ENCODE data around the gene USP14.

The USP14 gene

DNA sequence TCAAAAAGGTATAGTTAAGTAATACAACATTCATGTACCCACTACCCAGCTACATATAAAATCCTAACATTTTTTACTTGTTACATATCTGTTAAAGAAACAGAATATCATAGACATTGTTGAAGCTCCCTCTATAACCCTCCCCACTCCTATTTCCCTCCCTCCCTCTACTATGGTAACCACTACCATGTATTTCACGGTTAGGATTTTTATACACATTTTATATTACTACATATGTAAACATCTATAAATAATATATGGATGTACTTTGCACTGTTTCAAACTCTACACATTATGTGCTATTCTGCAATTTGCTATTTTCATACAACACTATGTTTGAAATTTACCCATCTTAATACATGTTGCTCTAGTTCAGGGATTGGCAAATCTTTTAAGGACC, 73.2 kb downstream of the USP14 start:
- no peak for DNase-seq

DNA sequence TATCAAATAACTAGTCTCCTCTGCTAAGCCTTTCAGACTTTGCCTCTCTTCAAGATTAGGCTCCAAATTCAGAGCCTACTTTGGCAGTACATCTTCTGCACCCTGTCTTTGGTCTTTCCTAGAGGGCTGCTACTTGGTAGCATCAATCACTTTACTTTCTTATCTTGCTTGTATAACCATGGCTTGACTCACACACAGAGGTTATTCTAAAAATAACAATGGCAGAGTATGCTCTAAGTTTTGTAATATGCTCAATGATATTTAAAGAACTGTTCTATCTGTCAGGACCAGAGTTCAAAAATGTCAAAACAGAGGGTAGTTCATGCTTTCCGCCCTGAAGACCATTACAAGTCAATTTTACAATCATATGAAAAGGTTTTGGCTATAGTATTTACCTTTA, 81.8 kb downstream of the USP14 start:
- no peak for DNase-seq

DNA sequence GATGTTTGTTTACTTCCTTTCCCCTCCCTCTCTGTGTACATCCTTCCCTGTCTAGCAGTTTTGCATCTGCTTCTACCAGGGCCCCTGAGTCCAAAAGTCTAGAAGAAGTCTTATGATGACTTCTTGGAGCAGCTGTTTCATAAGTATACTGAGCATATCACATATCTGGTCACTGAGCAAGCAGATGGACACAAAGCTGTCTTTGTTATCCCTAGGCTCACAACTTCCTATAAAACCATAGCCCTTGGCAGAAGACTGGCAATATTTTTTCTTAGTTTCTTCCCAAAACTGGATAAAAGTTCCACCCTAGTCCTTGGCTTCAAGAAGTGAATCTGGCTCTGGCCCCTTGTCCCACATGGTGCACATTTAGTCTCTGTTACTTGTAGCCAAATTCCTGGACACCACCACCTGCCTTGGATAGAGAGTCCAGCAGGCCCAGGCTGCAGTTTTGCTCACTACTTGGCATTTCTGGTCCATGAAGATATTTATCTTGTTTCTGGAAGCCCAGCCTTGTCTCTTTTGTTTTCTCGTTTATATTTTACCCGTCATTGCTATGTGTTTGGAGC, 87.0 kb downstream of the USP14 start:
- DNase-seq: no peak

DNA sequence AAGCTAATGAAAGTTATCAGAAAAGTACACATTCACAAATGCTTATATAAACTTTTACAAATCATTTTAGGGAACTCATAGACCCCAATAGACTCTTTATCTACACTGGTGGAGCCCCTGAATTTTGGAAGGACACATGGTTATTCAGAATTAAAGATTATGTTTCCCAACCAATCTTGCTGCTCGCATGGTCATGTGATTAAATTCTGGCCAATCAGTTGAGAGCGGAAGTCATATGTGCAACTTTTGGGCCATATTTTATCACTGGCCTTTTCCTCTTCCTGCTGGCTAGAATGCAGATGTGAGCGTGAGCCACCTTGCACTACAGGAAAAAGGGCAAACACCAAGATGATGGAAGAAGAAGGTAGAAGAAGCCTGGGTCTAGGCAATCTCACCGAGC, 89.7 kb downstream of the USP14 start:
- DNase-seq: no peak

DNA sequence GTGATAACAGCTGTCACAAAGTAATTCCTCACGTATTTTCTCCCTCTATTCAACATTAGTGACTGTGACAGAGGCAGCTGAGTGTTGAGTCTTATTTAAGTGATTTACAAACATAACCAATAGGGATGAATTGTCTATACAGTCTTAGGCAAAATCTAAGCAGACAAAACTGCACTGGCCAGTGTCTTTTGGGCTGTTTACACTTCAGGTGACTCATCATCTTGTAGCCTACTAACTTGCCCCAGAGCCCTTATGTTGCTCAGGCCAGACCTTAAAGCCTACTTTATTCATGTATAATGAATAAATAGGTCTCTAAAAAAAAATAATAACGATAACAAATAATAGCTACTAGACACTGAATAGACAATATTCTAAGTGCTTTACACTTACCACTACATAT, 92.3 kb downstream of the USP14 start:
- DNase-seq: no peak

DNA sequence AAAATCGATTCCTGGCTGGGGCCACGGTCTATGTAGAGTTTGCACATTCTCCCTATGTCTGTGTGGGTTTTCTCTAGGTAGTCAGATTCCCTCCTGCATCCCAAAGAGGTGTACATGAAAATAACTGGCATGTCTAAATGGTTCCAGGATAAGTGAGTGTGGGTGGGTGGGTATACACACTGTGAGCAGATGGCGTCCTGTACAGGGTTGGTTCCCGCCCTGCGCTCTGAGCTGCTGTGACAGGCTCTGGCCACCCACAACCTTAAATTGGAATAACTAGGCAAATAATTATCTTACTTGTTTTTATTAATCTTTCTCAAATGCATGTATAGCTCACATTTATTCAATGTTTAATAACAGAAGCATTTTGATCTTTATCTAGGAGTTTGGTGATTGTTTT, 93.2 kb downstream of the USP14 start:
- no peak for DNase-seq

DNA sequence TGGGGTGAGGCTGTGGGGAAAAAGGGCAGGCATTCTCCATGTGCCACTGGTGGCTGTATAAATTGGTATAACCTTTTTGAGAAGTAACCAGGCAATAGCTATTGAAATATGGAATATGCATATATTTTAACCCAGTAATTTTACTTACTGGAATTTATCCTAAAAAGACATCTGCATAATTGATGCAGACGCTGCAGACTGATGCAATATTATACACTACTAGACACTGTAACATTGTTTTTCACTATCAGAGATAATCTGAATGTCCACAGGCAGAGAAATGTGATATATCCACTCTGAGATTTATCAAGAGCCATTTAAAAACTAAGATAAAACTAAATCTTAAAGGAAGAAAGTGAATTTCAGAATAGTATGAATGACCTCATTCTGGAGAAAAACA, 94.8 kb downstream of the USP14 start:
- DNase-seq: no peak

DNA sequence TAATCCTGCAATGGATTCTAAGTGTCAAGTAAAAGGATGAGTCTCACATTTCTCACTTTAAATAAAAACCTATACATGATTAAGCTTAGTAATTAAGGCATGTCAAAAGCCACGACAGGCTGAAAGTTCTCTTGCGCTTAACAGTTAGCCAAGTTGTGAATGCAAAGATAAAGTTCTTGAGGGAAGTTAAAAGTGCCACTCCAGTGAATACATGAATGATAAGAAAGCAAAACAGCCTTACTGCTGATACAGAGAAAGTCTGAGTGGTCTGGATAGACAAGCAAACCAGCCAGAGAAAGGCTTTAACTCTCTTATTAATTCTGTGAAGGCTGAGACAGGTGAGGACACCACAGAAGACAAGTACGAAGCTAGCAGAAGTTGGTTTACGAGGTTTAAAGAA, 96.8 kb downstream of the USP14 start:
- no peak for DNase-seq

DNA sequence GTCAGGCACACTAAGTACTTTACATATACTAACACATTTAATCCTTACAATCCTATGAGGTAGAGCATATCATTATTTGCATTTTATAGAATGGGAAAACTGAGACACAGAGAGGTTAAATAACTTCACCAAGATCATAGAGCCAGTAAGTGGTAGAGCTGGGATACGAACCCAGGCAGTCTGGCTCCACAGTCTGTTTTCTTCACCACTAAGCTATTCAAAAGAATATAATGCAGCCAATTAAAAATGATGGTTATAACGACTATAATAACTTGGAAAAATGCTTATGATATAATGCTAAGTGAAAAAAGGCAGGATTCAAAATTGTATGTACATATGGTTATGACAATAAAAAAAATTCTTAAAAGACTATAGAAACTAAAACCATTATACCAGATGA, 102.2 kb downstream of the USP14 start:
- DNase-seq: no peak

DNA sequence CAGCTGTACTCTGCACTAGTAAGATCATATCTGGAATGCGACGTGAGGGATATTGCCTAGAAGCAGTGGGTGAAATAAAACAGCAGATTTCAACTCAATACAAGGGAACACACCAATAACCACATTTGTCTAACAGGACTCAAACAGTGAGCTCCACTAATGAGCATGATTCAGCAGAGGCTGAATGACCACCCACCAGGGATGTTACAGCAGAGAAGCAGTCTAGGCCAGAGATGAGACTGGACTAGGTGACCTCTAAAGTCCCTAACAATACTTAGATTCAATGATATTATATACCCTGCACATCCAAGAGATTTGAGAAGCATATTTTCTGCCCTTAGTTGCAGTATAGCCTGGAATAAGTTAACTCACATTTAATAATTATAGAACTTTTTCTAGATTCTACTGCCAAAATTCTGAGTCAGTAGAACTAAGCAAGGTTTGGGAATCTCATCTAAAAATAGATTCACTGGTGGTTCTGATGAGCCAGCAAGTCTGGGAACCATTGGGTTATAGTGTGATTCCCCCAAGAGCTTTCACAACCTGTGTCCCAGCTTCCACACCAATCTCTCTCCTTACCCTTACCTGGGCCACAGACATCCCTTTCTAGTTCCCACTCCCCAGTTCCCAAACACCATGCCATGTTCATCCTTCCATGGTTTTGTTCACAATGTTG, 103.2 kb downstream of the USP14 start:
- DNase-seq: no peak

Measured in NCI-H2107 (cell line).